B cell (primary cell): ENCODE data around the gene PRKCA. TPM values are rescaled to one million over a fixed set of nuclear protein-coding genes. Genes with fewer than 3 reads are reported as not detected.

Source experiments
- ATAC-seq: fragments of 200-7000 bp; cut with Tn5 transposase; one replicate; pipeline ENCODE4 v1.10.0; 2021; ENCODE audit warnings: low read depth, mild to moderate bottlenecking, moderate number of reproducible peaks, moderate library complexity
- CTCF ChIA-PET: fragments of 350-600 bp; sonication (Branson Sonifier 250); formaldehyde crosslinking; loops from one replicate; lab custom pipeline; 2021; ENCODE audit warnings: antibody characterized with exemption, inconsistent platforms; lab: Charles Lee
- POLR2A ChIA-PET: fragments of 350-600 bp; sonication (Branson Sonifier 250); formaldehyde crosslinking; loops from one replicate; lab custom pipeline; 2021; ENCODE audit warnings: antibody characterized with exemption; lab: Charles Lee
- DNase-seq: peaks from one replicate; pipeline ENCODE4 v3.0.0; 2013
- H2AFZ ChIP-seq: 2 replicates; pipeline ENCODE4 v1.6.1; 2012; ENCODE audit warnings: mild to moderate bottlenecking, low read depth, low read length; ENCODE audit not compliant: insufficient read depth, poor library complexity, severe bottlenecking
- H3K27ac ChIP-seq, 2 donors: 1 replicate in 1 of 2; 2 replicates in 1 of 2; pipeline ENCODE4 v1.5.1; 2012 to 2013; ENCODE audit warnings: low read length in 2 of 2, mild to moderate bottlenecking in 2 of 2, moderate library complexity in 1 of 2
- H3K27me3 ChIP-seq, 4 experiments: fragments of 200-600 bp in 1 of 4; sonication (generic) in 1 of 4; replicated peaks in 1 of 4; 1 replicate in 2 of 4; 2 replicates in 2 of 4; pipeline versions ENCODE4 v1.6.1 to v1.7.0; 2013 to 2016; ENCODE audit warnings: low read length in 3 of 4, mild to moderate bottlenecking in 2 of 4, mixed read lengths in 1 of 4, moderate library complexity in 1 of 4; ENCODE audit not compliant: insufficient read depth in 4 of 4, control insufficient read depth in 3 of 4; ENCODE audit errors: control extremely low read depth in 1 of 4
- H3K36me3 ChIP-seq, 2 experiments: replicated peaks in 1 of 2; 1 replicate in 1 of 2; 2 replicates in 1 of 2; pipeline versions ENCODE4 v1.6.1 to v1.7.1; 2013; ENCODE audit warnings: low read length in 1 of 2; ENCODE audit not compliant: insufficient read depth in 2 of 2, control insufficient read depth in 1 of 2; ENCODE audit errors: control extremely low read depth in 1 of 2, extremely low read depth in 1 of 2
- H3K4me1 ChIP-seq, 2 donors: fragments of 200-600 bp in 1 of 2; sonication (generic) in 1 of 2; 1 replicate in 1 of 2; 2 replicates in 1 of 2; pipeline versions ENCODE4 v1.5.1 to v1.6.1; 2013 to 2017; ENCODE audit warnings: low read length in 2 of 2; ENCODE audit not compliant: control insufficient read depth in 2 of 2, insufficient read depth in 2 of 2
- H3K4me2 ChIP-seq: replicated peaks from 2 replicates; pipeline ENCODE3; 2012; ENCODE audit warnings: mild to moderate bottlenecking, low read depth, low read length; ENCODE audit not compliant: poor library complexity, severe bottlenecking
- H3K4me3 ChIP-seq, 5 experiments: fragments of 200-600 bp in 1 of 5; sonication (generic) in 1 of 5; 1 replicate in 3 of 5; 2 replicates in 2 of 5; pipeline versions ENCODE4 v1.5.1 to v1.7.0; 2011 to 2016; ENCODE audit warnings: low read length in 4 of 5, mild to moderate bottlenecking in 4 of 5, low read depth in 2 of 5, control low read depth in 1 of 5, moderate library complexity in 1 of 5; ENCODE audit not compliant: insufficient read depth in 1 of 5; ENCODE audit errors: control extremely low read depth in 1 of 5, extremely low read depth in 1 of 5
- H3K79me2 ChIP-seq: fragments of 200-600 bp; sonication (generic); one replicate; pipeline ENCODE4 v1.6.0; 2016; ENCODE audit warnings: low read length; ENCODE audit not compliant: control insufficient read depth, insufficient read depth
- H3K9ac ChIP-seq: fragments of 200-600 bp; sonication (generic); 2 replicates; pipeline ENCODE4 v1.6.1; 2017; ENCODE audit warnings: mild to moderate bottlenecking, low read length, moderate library complexity
- H3K9me3 ChIP-seq, 3 donors: one replicate each; pipeline versions ENCODE4 v1.6.1 to v1.7.1; 2013; ENCODE audit warnings: low read length in 2 of 3; ENCODE audit not compliant: control insufficient read depth in 2 of 3, insufficient read depth in 1 of 3; ENCODE audit errors: control extremely low read depth in 1 of 3
- H4K20me1 ChIP-seq: 2 replicates; pipeline ENCODE4 v1.6.0; 2012; ENCODE audit warnings: mild to moderate bottlenecking, low read length; ENCODE audit not compliant: insufficient read depth, control insufficient read depth, poor library complexity, severe bottlenecking
- H3K27ac Mint-ChIP-seq: one replicate; pipeline ENCODE4 v1.8.0; 2021; ENCODE audit warnings: mixed read lengths
- H3K27me3 Mint-ChIP-seq: one replicate; pipeline ENCODE4 v1.8.0; 2021; ENCODE audit warnings: mixed read lengths
- H3K4me1 Mint-ChIP-seq: one replicate; pipeline ENCODE4 v1.8.0; 2021; ENCODE audit warnings: mixed read lengths
- H3K4me3 Mint-ChIP-seq: one replicate; pipeline ENCODE4 v1.8.0; 2021; ENCODE audit warnings: mixed read lengths
- H3K9me3 Mint-ChIP-seq: one replicate; pipeline ENCODE4 v1.8.0; 2022; ENCODE audit warnings: mixed read lengths; ENCODE audit not compliant: insufficient read depth
- CTCF ChIP-seq: fragments of 200-600 bp; IDR thresholded peaks from one replicate; pipeline ENCODE4 v1.8.0; 2022; ENCODE audit warnings: antibody characterized with exemption, mild to moderate bottlenecking
- EZH2 ChIP-seq: IDR thresholded peaks from 2 replicates; pipeline ENCODE4 v1.6.1; 2012; ENCODE audit warnings: borderline replicate concordance, low read depth, mild to moderate bottlenecking, moderate library complexity, low read length; ENCODE audit not compliant: insufficient read depth, poor library complexity, severe bottlenecking
- WGBS: methylation state at CpG from one replicate; pipeline ENCODE4 v1.1.5; 2013; ENCODE audit warnings: missing lambda C conversion rate; ENCODE audit not compliant: insufficient coverage; 5-methylcytosine and 5-hydroxymethylcytosine counted together
- intact Hi-C: fragments of 100-400 bp; cut with micrococcal nuclease; formaldehyde crosslinking; loops from one replicate; pipeline ENCODE4 v1.10.0; 2022
- polyA plus RNA-seq: library from polyadenylated mRNA; depleted of rRNA; stranded (reverse); fragments of >200 nt; gene quantifications from 2 replicates; pipeline ENCODE4 v1.2.3, GENCODE V29; 2012
- total RNA-seq, 2 donors: library from RNA; stranded (reverse); fragments of 120-200 nt in 1 of 2; gene quantifications; 1 replicate in 1 of 2; 2 replicates in 1 of 2; pipeline versions ENCODE4 v1.2.3 to v1.2.4, GENCODE V29; 2013 to 2022

PRKCA gene
- total and polyA plus RNA-seq, 2 donors (not counting 1 experiment from before 2014, with no cell fraction given), result 0.33 to 7.7 TPM

DNA sequence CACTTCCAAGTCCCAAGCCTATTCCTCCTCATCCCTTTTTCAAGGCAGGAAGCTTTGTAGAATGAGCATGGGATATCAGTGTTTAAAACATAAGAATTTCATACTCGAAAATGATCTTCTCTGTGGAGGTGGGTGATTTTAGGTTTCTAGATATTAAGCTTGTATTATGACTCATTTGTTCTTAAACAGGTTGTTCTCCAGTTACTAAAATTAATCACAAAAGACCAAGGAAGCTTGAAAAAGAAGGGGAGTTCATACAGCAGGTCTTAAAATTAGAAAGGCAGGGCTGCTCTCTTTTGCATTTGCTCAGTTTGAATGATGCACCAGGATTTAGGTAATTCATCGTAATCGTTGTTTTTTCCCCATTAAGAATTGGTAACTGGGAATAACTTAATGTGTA lies 208.7 kb downstream of the PRKCA start:
- ATAC-seq, result no peak

GRCh38 chr17:66514227-66514806 lies 211.9 kb downstream of the PRKCA start:
- intact Hi-C loops, result no loop called here

More for the DNA sequence above, 208.7 kb downstream of the PRKCA start:
- H3K27ac Mint-ChIP-seq, result no peak overlapping the region
- CTCF ChIA-PET, result interaction anchor here (0.6 kb wide), 2 partner anchors 13 to 56 kb away, joined by 3 read pairs; no protein-coding TSS in a partner anchor
- Histone ChIP-seq H3K4me2 (no peak overlapping the region), H3K9me3 (no peaks in the 10 kb centered on the region), H3K4me3 (no peak overlapping the region), H3K4me1 (no peaks in the 10 kb centered on the region), H3K27me3 (no peaks in the 10 kb centered on the region), H4K20me1 (no peaks in the 10 kb centered on the region), H3K79me2 (no peaks in the 10 kb centered on the region), H3K9ac (no peak overlapping the region), H3K36me3 (no peaks in the 10 kb centered on the region), H2AFZ (no peak overlapping the region), H3K27ac (no peak overlapping the region)
- no peak for DNase-seq
- no peak overlapping the region for H3K4me3 Mint-ChIP-seq
- TF ChIP-seq EZH2 (no peak), CTCF (no peak)
- intact Hi-C loops, result no loop called here
- H3K4me1 Mint-ChIP-seq, result no peaks in the 10 kb centered on the region
- H3K27me3 Mint-ChIP-seq, result no peaks in the 10 kb centered on the region
- POLR2A ChIA-PET, result no interaction called here
- H3K9me3 Mint-ChIP-seq, result no peaks in the 10 kb centered on the region
- no CpG with 5 or more reads among the region's 3 CpGs for WGBS

More at GRCh38 chr17:66514227-66514806, 211.9 kb downstream of the PRKCA start:
- no peak overlapping the region for H3K4me3 ChIP-seq
- H3K4me1 ChIP-seq, result no peaks in the 10 kb centered on the region
- TF ChIP-seq CTCF, result no peak
- no peak for TF ChIP-seq EZH2
- 86% methylated on average over 7 of the region's 11 CpGs for WGBS
- no peaks in the 10 kb centered on the region for H3K4me1 Mint-ChIP-seq
- CTCF ChIA-PET, result no interaction called here
- H3K27ac Mint-ChIP-seq, result no peak overlapping the region
- no peak overlapping the region for H3K4me3 Mint-ChIP-seq
- no peaks in the 10 kb centered on the region for H3K27me3 Mint-ChIP-seq
- H4K20me1 ChIP-seq, result no peaks in the 10 kb centered on the region
- ATAC-seq, result no peak
- H3K27me3 ChIP-seq, result no peaks in the 10 kb centered on the region
- no peak overlapping the region for H3K4me2 ChIP-seq
- no peaks in the 10 kb centered on the region for H3K9me3 ChIP-seq
- no peak for DNase-seq
- H2AFZ ChIP-seq, result no peak overlapping the region
- no peaks in the 10 kb centered on the region for H3K36me3 ChIP-seq
- H3K9me3 Mint-ChIP-seq, result no peaks in the 10 kb centered on the region
- POLR2A ChIA-PET, result no interaction called here
- H3K9ac ChIP-seq, result no peak overlapping the region
- no peaks in the 10 kb centered on the region for H3K79me2 ChIP-seq
- H3K27ac ChIP-seq, result no peak overlapping the region
